ENCODE results near the gene CLCN1.

DNA sequence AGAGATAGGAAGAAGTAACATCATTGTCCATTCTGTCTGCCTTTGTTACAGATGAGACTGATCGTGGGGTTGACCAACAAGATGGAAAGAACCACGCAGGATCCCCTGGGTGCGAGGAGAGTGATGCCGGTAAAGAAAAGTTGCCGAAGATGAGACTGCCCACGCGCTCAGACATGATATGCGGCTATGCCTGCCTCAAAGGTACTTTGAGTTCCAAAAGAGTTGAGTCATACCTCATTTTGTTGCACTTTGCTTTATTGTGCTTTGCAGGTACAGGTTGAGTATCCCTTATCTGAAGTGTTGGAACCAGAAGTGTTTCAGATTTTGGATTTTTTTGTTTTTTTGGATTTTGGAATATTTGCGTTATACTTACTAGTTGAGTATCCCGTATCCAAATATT lies 12.2 kb upstream of the CLCN1 start:
- TF ChIP-seq GATA3 (IDR thresholded peaks at IDR 0.05; ENCODE audit: low read depth, low read length): no peak
- TF ChIP-seq GATA2 (IDR thresholded peaks at IDR 0.05; ENCODE audit: low read depth, low read length): no peak
